Fibroblast of skin of abdomen (primary cell): ENCODE data around the gene ATCAY.
"Not testable (repeated sequence)": the region's sequence is repeated elsewhere in the genome, so short reads cannot be mapped to it uniquely, and the experiment has no call there.

Source experiments
- DNase-seq: peaks from one replicate; pipeline ENCODE4 v3.0.0-alpha.2; 2013

Gene ATCAY

GRCh38 chr19:3949997-3950859 is 69.7 kb downstream of the ATCAY start:
- no peak for DNase-seq

DNA sequence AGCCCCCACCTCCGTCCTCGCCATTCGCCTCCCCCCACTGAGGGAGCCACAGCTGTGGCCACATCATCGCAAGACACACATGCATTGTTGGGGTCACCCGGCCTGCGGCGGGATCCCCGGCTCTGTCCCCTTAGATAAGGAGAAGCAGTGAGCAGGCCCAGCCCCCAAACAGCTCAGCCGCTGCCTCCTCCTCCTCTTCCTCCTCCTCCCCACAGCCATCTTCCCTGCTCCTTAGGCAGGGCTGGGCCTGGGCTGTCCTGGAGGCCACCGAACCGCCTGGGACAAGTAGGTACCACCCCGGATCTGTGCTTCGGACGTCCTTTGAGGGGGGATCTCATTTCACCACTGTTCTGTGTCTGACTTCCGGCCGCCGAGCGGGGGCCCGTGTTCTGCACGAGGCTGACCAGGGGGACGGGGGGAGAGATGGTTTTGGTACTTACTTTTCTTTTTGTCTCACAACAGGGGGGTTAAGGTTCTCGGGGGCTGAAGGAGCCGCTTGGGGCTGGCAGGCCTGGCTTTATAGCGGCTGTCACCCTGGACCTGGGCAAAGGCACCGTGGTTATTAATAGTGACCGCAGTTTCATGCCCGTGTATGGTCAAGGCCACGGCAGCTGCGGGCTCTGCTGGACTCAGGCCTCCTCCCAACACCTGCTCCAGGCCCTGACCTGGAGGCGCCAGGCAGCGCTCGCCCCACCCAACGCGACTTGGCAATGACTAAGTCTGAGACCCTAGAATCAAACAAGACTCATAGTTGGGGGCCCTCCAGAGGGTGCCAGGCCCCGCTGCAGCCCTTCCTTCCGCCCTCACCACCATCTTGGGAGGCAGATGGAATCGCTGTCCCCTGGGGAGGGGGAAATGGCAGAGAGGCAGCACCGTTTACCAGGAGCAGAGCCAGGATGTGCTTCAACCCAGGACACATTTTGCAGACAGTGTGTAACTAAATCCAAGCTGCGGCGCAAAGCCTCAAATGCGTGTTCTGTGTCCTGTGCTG is 70.7 kb downstream of the ATCAY start:
- DNase-seq, result no peak

- not testable (repeated sequence) for DNase-seq
Observed at GRCh38 chr19:3952755-3953276, 72.3 kb downstream of the ATCAY start.

DNA sequence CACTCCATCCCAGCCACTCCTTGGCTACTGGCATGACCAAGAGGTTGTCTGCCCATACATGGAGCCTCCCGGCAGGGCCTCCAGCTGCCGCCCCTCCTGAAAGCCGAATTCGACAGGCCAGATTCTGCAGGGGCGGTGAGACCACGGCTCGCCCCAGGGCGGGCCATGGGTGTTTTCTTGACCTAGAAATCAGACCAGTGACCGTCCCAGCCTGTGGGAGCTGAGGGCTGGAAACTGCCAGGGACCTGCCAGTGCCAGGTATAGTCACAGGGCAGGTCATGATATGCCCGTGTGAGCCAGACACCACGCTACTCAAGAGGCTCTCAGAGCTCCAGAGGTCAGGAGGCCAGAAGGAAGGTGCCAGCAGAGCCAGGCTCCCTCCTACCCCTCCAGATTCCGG is 73.6 kb downstream of the ATCAY start:
- DNase-seq, result no peak

- DNase-seq, result not testable (repeated sequence)
Observed at GRCh38 chr19:3955276-3955675, 74.8 kb downstream of the ATCAY start.

GRCh38 chr19:3955688-3956087 is 75.2 kb downstream of the ATCAY start:
- no peak for DNase-seq

DNA sequence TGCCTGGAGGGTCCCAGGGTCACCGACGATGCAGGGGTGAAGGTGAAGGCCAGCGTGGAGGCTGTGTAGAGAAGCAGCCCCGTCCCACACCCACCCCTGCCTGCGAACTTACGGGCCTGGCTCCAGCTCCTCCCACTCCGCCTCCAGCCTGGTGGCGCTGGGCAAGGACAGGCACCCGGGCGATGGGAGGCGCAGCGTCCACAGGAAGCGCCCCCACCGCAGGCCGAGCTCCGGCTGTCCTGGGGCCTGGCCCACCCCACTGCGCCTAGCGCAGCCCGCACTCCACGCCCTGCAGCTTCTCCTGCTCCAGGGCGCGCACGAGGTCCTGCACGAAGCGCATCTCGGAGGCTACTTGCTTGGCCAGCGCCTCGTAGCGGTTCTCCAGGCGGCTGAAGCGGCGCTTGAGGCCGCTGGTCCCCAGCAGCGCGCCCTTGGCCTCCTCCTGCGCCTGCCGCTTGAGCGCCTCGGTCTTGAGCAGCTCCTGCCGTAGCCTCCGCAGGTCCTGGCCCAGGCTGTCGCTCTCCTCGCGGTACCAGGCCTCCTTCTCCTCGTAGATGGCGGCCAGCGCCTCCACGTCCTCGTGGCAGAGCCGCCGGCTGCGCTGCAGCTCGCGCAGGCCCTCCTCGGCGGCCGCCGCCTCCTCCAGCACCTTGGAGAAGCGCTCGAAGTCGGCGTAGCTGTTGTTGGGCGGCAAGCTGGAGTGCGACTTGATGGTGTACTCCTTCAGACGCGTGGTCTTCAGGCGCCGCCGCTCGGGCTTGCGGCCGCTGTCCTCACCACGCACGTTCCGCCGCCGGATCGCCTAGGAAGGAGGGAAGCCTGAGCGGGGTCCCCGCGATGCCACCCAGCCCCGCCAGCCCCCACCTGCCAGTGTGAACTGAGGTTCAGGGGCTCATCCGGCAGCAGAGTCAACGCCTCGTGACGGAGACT is 78.6 kb downstream of the ATCAY start:
- DNase-seq, result no peak

GRCh38 chr19:3959766-3960131 is 79.3 kb downstream of the ATCAY start:
- DNase-seq, result no peak

GRCh38 chr19:3961007-3961406 is 80.5 kb downstream of the ATCAY start:
- no peak for DNase-seq

DNA sequence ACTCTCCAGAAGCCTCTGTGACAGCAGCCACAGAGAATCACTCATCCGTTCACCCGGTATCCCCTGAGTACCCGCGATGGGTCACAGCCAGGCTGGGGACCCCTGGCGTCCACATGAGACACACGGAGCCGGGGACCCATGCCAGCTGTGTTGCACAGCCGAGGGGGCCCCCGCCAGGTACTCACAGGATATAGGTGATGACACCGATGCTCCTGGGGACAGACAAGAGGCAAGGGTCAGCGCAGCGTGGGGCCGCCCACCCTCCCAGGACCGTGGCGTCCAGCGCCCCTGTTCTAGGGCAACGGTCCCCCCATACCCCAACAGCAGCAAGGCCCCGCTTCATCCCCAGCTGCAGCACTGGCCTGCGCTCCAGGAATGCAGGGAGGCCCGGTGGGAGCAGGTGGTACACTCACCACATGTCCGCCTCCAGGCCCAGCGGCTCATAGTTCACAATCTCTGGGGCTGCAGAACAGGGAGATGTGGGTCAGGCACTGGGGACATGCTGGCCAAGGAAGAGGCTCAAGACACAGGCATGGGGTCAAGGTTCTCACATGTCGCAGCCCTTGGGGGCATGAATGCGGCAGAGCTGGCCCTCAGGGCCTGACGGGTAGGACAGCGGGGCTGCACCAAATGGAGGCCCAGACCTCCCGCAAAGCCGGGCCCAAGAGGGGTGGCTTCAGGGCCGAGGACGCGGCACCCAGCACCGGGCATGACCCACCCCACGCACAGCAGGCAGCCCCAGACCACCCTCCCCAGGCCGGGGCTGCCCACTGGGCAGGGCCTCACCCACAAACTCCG is 83.2 kb downstream of the ATCAY start:
- DNase-seq, result no peak

- DNase-seq, result no peak
Observed at GRCh38 chr19:3964256-3965194, 84.0 kb downstream of the ATCAY start.

DNA sequence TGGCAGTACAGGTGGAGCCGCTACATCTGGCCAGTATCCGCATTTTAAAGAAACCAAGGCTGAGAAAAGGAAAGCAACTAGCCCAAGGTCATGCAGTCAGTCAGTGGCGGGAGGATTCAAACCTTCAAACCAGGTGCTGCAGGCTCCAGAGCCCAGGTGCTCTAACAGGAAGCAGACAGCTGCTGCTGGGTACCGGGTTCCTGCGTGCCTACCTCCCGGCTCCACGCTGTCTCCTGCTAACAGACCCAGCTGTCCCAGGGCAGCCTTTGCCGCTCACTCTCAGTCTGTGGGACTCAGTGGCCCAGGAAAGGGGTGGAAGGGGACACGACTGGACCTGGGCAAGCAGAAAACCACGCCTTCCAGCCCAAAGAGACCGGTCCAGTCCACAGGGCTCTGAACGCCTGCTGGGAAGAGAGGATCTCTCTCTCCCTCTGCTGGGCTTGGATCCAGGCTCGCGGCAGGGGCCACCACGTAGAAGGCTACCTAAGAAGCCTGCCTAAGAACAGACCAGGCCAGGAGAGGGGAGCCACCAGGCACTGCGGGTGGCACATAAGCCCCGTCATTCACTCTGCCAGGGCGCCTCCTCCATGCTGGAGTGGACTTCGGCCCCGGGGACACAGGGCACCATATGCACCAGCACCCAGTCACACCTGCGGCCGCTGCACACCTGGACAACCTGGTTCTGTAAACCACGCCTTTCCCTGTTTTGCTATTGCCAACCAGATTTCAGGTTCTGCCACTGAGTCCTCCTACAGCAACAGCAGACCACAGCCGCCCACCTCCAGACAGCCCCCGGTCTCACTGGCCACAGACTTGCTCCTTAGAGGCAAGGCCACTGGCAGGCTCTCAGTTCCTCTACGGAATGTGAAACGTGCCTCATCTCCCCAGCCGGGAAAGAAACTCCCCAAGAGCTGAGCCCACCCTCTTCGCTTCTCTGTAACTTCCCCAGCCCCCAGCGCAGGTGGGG is 85.8 kb downstream of the ATCAY start:
- DNase-seq, result no peak

GRCh38 chr19:3967983-3968382 is 87.5 kb downstream of the ATCAY start:
- not testable (repeated sequence) for DNase-seq

GRCh38 chr19:3968556-3969434 is 88.3 kb downstream of the ATCAY start:
- peak; percentile 100 for DNase-seq

DNA sequence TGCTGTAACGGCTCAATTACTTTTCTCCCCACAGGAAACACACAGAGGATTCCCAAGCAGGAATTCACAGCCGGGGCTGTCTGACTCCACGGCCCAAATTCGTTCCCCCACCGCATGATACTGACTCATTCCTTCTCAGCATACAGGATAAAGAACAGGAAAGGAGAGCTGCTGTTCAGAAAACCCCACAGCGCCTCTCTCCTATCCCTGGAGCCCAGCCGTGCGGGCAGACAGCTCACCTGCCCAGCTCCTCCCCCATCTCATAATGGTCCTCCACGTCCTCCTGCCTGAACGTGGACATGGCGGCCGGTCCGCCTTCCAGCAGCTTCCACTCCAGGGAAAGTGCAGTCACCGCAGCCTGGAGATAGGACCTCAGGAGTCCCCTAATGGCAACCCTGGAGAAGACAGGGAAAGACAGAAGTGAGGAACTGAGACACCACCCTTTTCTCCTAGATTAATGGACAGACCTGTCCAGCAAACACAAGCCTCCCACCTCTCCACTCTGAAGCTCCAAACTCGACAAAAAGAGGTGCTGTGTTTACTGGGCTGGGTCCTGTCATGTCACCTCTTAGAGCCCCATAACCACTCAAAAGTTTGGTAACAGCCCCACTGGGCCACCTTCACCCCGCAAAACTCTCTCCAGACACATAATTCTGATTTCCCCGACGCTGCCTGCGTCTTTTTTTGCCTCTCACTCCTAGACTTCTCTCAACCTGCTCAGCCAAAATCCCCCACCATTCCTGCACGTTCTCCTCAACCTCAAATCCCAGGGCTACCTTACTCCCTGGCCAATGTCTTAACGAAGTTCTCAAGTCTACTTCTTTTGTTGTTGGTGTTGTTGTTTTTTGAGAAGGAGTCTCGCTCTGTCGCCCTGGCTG is 89.2 kb downstream of the ATCAY start:
- peak; percentile 88 for DNase-seq

- DNase-seq, result no peak
Observed at GRCh38 chr19:3970313-3970807, 89.9 kb downstream of the ATCAY start.
